ENCODE data around the gene C6orf132.

DNA sequence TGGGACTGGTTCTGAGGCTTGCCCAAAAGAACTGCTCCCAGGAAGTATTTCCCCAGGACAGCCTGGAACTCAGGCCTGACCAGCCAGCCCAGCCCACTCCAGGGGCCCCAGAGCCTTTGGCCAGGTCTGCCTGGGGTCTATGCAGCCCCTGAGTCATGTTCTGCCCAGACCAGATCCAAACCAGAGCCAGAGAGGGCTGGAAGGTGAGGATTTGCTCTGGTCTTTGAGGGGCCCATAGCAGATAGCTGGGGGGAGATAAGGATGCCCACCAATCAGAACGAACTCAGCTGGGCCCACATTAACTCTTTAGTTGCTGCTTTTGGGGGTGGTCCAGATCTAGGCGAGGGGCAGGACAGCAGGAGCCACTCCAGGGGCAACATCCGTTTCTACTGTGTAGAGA, 16.8 kb downstream of the C6orf132 start:
- TF ChIP-seq POLR2A (IDR thresholded peaks at IDR 0.05; ENCODE audit: low read length) (no peak), GATA1 (IDR thresholded peaks at IDR 0.05; ENCODE audit: low read depth, low read length) (no peak)
